Measurements from ENCODE around the gene MORF4L2.
"Not testable (repeated sequence)": the region's sequence is repeated elsewhere in the genome, so short reads cannot be mapped to it uniquely, and the experiment has no call there.

The MORF4L2 gene

DNA sequence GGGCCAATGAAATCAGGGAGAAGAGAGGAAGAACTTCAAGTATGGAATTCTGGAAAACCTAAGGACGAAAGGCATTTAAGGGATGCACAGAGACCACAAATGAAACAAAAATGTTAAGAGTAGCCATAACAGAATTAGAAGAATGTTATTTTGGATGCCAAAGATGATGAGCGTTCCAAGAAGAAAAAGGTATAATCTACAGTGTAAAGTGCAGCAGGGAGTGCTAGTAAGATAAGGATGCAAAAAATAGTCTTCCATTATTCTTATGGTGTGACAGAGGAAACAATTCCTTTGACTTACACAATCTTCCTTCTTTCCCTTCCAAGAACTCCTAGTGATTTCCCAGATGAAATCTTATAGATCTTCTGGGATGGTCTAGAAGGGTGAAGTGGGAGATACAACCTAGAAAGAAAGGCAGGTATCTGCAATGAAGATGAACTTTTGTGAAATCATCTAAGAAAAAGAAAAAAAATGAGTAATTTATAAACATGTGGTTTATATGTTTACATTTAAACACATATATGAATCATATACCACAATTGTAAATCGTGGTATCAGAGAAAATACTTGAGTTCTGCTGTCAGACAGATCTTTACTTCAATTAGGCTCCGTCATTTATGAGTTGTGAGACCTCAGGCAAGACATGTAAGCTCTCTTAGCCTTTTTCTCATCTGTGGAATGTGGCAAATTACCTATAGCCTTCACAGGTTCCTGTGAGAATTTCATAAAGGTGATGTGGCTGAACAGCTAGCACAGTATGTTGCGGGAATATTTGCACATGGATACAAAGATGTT lies 8.1 kb downstream of the MORF4L2 start:
- no peak for DNase-seq (ENCODE audit: low spot score)

- no peak for DNase-seq (ENCODE audit: low spot score)
Observed at GRCh38 chrX:103674531-103675454, 11.7 kb downstream of the MORF4L2 start.

DNA sequence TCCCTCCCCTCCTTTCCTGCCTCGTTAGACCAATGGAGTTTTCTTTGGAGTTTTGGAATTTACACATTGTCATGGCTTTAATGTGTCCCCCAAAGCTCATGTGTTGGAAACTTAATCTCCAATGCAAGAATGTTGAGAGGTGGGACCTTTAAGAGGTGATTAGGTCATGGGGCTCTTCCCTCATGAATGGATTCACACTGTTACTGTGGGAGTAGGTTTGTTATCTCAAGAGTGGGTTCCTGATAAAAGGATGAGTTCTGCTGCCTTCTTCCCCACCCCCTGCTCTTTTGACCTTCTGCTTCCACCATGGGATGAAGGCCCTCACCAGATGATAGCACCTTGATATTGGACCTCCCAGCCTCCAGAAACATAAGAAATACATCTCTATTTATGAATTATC lies 16.8 kb downstream of the MORF4L2 start:
- DNase-seq (ENCODE audit: low spot score), result no peak

GRCh38 chrX:103666202-103667107 lies 20.0 kb downstream of the MORF4L2 start:
- DNase-seq (ENCODE audit: low spot score), result peak; percentile 50

DNA sequence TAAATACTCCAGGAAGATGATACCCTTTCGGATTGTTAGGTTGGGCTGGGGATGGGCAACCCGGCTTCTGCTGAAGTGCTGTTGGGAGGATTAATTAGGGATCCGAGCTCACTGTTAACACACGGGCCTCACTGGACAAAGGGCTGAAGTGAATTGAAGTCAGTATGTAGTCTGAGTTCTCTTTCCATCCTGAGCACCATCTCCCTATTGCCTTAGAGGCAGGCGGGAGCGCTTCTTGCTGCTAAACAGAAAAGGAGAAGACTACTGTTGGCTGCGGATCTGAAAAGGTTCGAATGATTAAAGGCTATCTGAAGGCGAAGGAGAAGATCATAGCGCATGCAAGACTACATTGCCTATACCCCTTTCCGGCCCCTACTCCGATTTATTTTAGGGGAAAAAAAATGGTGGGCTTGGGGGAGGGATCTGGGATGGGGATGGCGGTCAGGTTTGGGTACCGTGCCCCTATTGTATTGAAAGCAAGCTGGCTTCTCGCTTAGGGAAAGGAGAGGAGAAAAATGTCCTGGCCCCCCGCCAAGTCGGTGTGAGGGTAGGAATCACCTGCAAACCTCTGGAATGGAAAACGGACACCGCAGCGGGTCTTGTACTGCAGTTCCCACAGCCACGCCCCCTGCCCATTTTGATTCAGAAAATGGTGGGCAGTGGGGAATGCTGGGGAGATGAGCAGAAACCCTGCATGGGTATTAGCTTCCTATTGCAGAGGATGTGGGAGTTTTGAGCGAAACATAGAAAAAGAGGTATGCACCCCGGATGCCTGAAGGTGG lies 22.3 kb downstream of the MORF4L2 start:
- DNase-seq (ENCODE audit: low spot score), result no peak

GRCh38 chrX:103659460-103659859 lies 27.0 kb downstream of the MORF4L2 start:
- DNase-seq (ENCODE audit: low spot score), result not testable (repeated sequence)

GRCh38 chrX:103658681-103659433 lies 27.6 kb downstream of the MORF4L2 start:
- no peak for DNase-seq (ENCODE audit: low spot score)

- peak; percentile 81 for DNase-seq (ENCODE audit: low spot score)
Observed at GRCh38 chrX:103657066-103657465, 29.4 kb downstream of the MORF4L2 start.

DNA sequence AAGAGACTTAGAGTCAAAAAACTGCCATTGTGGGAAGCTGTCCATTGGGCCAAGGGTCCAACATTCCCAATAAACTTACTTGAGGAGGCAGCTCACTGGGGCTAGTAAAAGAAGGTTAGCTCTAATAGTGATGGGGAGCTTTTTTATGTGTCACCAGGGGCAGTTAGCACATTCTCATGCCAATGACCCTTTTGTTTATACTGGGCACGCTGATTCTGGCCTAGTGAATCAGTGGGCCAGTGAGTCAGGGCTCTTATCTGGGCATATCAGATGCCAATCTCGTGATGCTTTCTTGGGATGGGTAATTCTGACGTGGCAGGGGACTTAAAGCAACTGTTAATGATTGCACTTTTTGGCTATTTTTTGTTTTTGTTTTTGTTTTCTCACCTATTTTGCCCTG lies 29.9 kb downstream of the MORF4L2 start:
- peak; percentile 94 for DNase-seq (ENCODE audit: low spot score)

DNA sequence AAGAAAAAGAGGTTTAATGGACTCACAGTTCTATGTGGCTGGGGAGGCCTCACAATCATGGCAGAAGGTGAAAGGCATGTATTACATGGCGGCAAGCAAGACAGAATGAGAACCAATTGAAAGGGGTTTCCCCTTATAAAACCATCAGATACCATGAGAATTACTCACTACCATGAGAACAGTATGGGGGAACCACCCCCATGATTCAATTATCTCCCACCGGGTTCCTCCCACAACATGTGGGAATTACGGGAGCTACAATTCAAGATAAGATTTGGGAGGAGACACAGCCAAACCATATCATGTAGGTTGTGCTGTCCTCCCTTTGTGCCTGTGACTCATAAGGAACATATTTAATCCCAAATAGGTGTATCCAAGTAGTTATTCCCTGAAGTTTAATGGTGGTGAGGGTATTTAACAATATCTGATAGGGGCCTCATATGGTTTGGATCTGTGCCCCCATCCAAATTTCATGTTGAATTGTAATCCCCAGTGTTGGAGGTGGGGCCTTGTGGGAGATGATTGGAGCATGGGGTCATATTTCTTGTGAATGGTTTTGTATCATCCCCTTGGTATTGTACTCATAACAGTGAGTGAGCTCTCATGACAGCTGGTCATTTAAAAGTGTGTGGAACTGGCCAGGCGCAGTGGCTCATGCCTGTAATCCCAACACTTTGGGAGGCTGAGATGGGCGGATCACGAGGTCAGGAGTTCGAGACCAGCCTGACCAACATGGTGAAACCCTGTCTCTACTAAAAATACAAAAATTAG lies 31.1 kb downstream of the MORF4L2 start:
- not testable (repeated sequence) for DNase-seq (ENCODE audit: low spot score)

DNA sequence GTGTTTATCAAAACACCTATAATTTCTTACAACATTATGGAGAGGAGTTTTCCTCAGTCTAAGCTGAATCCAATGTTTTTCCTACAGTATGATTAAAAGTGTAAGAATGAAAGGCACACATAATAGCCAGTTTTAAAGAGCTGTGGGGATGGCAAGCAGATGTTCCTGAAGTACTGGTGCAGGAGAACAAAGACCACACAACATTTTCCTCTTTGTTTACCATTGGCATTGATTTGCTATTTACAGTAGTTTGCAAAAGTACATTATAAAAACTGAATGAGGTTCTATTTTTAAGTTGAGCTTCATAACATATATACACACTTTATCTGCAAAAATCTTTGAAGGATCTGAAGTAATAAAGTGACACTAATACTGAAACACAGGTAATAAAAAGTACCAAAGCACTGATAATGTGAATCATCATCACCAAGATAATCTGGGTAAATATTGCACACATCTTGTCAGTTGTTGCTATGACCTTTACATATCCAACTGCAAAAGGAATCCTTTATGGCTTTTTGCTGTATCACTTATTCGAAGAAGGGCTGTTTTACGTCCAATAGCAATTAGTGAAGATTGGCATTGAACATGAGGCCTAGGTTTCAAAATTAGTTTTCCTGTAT lies 35.2 kb downstream of the MORF4L2 start:
- no peak for DNase-seq (ENCODE audit: low spot score)

GRCh38 chrX:103647630-103648029 lies 38.9 kb downstream of the MORF4L2 start:
- no peak for DNase-seq (ENCODE audit: low spot score)

GRCh38 chrX:103644125-103644524 lies 42.4 kb downstream of the MORF4L2 start:
- no peak for DNase-seq (ENCODE audit: low spot score)

DNA sequence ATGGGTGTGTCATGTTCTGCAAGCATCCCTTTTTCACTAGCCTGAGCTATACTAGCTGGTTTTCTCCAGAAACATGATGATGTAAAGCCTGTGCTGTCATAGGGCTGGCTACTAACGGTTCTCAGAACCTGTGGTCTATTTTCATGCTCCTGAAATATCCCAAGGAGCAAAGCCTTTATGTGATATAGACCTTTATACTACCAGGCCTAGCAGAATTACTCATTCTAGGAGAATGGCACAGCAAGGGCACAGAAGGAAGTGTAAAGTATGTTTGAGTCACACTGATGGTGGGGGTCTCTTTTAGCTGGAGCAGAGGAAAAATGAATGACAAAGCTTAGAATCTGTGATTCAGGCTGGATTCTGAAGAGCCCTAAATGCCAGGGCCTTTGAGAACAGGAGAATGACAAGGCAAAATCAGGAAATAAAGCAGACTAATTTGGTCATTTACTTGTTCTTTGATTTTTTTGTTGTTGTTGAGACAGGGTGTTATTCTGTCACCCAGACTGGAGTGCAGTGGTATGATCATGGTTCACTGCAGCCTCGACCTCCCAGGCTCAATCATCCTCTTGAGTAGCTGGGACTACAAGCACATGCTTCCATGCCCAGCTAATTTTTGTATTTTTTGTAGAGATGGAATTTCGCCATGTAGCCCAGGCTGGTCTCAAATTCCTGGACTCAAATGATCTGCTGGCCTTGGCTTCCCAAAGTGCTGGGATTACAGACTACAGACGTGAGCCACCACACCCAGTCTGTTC lies 45.9 kb downstream of the MORF4L2 start:
- peak; percentile 86 for DNase-seq (ENCODE audit: low spot score)

- DNase-seq (ENCODE audit: low spot score), result peak; percentile 44
Observed at GRCh38 chrX:103638479-103639346, 47.8 kb downstream of the MORF4L2 start.

GRCh38 chrX:103637604-103638338 lies 48.7 kb downstream of the MORF4L2 start:
- peak; percentile 86 for DNase-seq (ENCODE audit: low spot score)

GRCh38 chrX:103635436-103635835 lies 51.1 kb downstream of the MORF4L2 start:
- DNase-seq (ENCODE audit: low spot score), result peak; percentile 22

All from kidney tubule cell (primary cell).